GM12873 (cell line): ENCODE results near the gene CDH10.

Source experiments
- CTCF ChIP-seq: IDR thresholded peaks from 2 replicates; pipeline ENCODE4 v1.5.1; 2012; ENCODE audit warnings: low read depth, mild to moderate bottlenecking, moderate library complexity, low read length, control low read depth; ENCODE audit not compliant: insufficient read depth; ENCODE audit errors: missing control alignments

The CDH10 gene

GRCh38 chr5:24496268-24496667, 148.5 kb downstream of the CDH10 start:
- TF ChIP-seq CTCF, result no peak

- TF ChIP-seq CTCF, result no peak
These were observed 152.5 kb downstream of the CDH10 start for GRCh38 chr5:24492229-24492628.

GRCh38 chr5:24491490-24491889, 153.3 kb downstream of the CDH10 start:
- no peak for TF ChIP-seq CTCF

- TF ChIP-seq CTCF, result no peak
These were observed 157.2 kb downstream of the CDH10 start for GRCh38 chr5:24487368-24488229.

- no peak for TF ChIP-seq CTCF
These were observed 163.8 kb downstream of the CDH10 start for GRCh38 chr5:24480952-24481351.

GRCh38 chr5:24477958-24478357, 166.8 kb downstream of the CDH10 start:
- TF ChIP-seq CTCF, result no peak

GRCh38 chr5:24475101-24475500, 169.7 kb downstream of the CDH10 start:
- TF ChIP-seq CTCF, result no peak
